Testis (tissue), 3 donors: ENCODE measurements around the gene KIRREL1. TPM values are rescaled to one million over a fixed set of nuclear protein-coding genes. Genes with fewer than 3 reads are reported as not detected.

Experiments used
- DNase-seq: peaks from one replicate; pipeline ENCODE4 v3.0.0-alpha.2; 2019
- H3K27ac ChIP-seq, 2 donors: fragments of 200-600 bp; sonication (generic); one replicate each; pipeline ENCODE4 v1.5.1; 2019
- H3K27me3 ChIP-seq: fragments of 200-600 bp; sonication (generic); one replicate; pipeline ENCODE4 v1.5.1; 2019
- H3K36me3 ChIP-seq: fragments of 200-600 bp; sonication (generic); one replicate; pipeline ENCODE4 v1.5.1; 2017; ENCODE audit warnings: low read depth; ENCODE audit errors: missing control alignments
- H3K4me1 ChIP-seq: fragments of 200-600 bp; sonication (generic); one replicate; pipeline ENCODE4 v1.5.1; 2019
- H3K4me3 ChIP-seq, 2 donors: fragments of 200-600 bp; sonication (generic); one replicate each; pipeline ENCODE4 v1.5.1; 2017 to 2019
- H3K9me3 ChIP-seq: fragments of 200-600 bp; sonication (generic); one replicate; pipeline ENCODE4 v1.5.1; 2017
- CTCF ChIP-seq, 3 experiments: fragments of 450-650 bp in 2 of 3; fragments of 200-600 bp in 1 of 3; sonication (generic) in 1 of 3; IDR thresholded peaks; one replicate each; pipeline ENCODE4 v1.5.1; 2016 to 2019; ENCODE audit warnings: antibody characterized with exemption in 3 of 3, mild to moderate bottlenecking in 2 of 3, moderate library complexity in 1 of 3
- POLR2A ChIP-seq: fragments of 450-650 bp; IDR thresholded peaks from one replicate; pipeline ENCODE4 v1.6.1; 2017; ENCODE audit warnings: antibody characterized with exemption, mild to moderate bottlenecking, moderate library complexity
- WGBS, 2 donors: methylation state at CpG; one replicate each; pipeline ENCODE4 v1.1.5; 2018; 5-methylcytosine and 5-hydroxymethylcytosine counted together
- intact Hi-C: fragments of 100-400 bp; cut with DNase I; formaldehyde crosslinking; loops from one replicate; pipeline ENCODE4 v1.15.1; 2023; ENCODE audit warnings: low total_unique reads
- polyA plus RNA-seq: library from polyadenylated mRNA; stranded (reverse); fragments of 350-450 nt; fragmentation: Illumina TruSeq; extraction: RNeasy Lipid Tissue Mini Kit (QIAGEN cat#74804); gene quantifications from one replicate; pipeline ENCODE4 v1.2.3, GENCODE V29; 2014; ENCODE audit warnings: low read depth, low replicate concordance; ENCODE audit not compliant: insufficient read depth
- total RNA-seq, 2 donors: library from RNA; depleted of rRNA; stranded (reverse); fragments of >200 nt; gene quantifications; one replicate each; pipeline ENCODE4 v1.2.3, GENCODE V29; 2016

Gene KIRREL1
- total and polyA plus RNA-seq, 3 donors from 2014 or later: 15.5 to 31.9 (median 19.9) TPM

GRCh38 chr1:158048371-158049067 is 55.1 kb downstream of the KIRREL1 start:
- 83 to 89% methylated on average over 8 of the region's 8 CpGs for WGBS, 2 donors
- no peaks in the 10 kb centered on the region for H3K9me3 ChIP-seq
- intact Hi-C loops: no loop called here
- H3K27ac ChIP-seq: no peak overlapping the region
- no peaks in the 10 kb centered on the region for H3K27me3 ChIP-seq
- H3K4me3 ChIP-seq: no peak overlapping the region
- peaks cover 17% of the 10 kb centered on the region for H3K4me1 ChIP-seq
- no peak for DNase-seq
- TF ChIP-seq POLR2A (no peak), CTCF (IDR thresholded peaks at IDR 0.05) (no peak)
- no peaks in the 10 kb centered on the region for H3K36me3 ChIP-seq

GRCh38 chr1:158049853-158050252 is 56.4 kb downstream of the KIRREL1 start:
- H3K4me1 ChIP-seq: peaks cover 13% of the 10 kb centered on the region
- intact Hi-C loops: no loop called here
- no peaks in the 10 kb centered on the region for H3K9me3 ChIP-seq
- H3K36me3 ChIP-seq: no peaks in the 10 kb centered on the region
- H3K27me3 ChIP-seq: no peaks in the 10 kb centered on the region
- no peak overlapping the region for H3K27ac ChIP-seq
- 67 to 70% methylated on average over 5 of the region's 5 CpGs for WGBS, 2 donors
- DNase-seq: no peak
- H3K4me3 ChIP-seq: no peak overlapping the region
- TF ChIP-seq CTCF (IDR thresholded peaks at IDR 0.05) (no peak), POLR2A (no peak)

GRCh38 chr1:158053276-158053675 is 59.8 kb downstream of the KIRREL1 start:
- DNase-seq: no peak
- Histone ChIP-seq H3K27ac (no peak overlapping the region), H3K27me3 (no peaks in the 10 kb centered on the region), H3K4me1 (no peaks in the 10 kb centered on the region), H3K36me3 (no peaks in the 10 kb centered on the region), H3K9me3 (no peaks in the 10 kb centered on the region), H3K4me3 (no peak overlapping the region)
- no peak for TF ChIP-seq POLR2A
- TF ChIP-seq CTCF (IDR thresholded peaks at IDR 0.05): no peak
- intact Hi-C loops: no loop called here

DNA sequence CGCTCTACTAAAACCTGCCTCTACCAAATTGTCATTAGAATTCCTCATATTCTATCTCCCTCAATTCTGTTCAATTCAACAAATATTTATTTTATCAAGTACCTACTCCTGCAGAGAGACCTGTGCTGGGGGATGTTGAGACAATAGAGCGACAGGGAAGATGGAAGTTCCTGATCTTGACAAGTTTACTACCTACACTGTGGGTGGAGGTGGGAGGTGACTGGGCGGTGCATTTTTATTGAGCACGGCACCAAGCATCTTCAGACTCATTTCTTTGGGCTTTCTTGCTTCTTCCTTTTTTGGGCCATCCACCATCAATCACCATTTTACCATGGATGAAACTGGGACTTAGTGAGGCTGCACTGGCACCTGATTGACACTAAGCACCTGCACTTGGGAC is 61.3 kb downstream of the KIRREL1 start:
- Histone ChIP-seq H3K9me3 (no peaks in the 10 kb centered on the region), H3K4me3 (no peak overlapping the region), H3K27ac (no peak overlapping the region), H3K4me1 (no peaks in the 10 kb centered on the region), H3K36me3 (no peaks in the 10 kb centered on the region), H3K27me3 (no peaks in the 10 kb centered on the region)
- TF ChIP-seq CTCF (IDR thresholded peaks at IDR 0.05) (no peak), POLR2A (no peak)
- intact Hi-C loops: no loop called here
- 91 to 97% methylated on average over 4 of the region's 4 CpGs for WGBS, 2 donors
- no peak for DNase-seq

GRCh38 chr1:158055854-158056253 is 62.4 kb downstream of the KIRREL1 start:
- no peaks in the 10 kb centered on the region for H3K4me1 ChIP-seq
- H3K36me3 ChIP-seq: no peaks in the 10 kb centered on the region
- WGBS, 2 donors: 80 to 82% methylated on average over 4 of the region's 4 CpGs
- H3K9me3 ChIP-seq: no peaks in the 10 kb centered on the region
- H3K27me3 ChIP-seq: no peaks in the 10 kb centered on the region
- H3K27ac ChIP-seq: no peak overlapping the region
- no peak for DNase-seq
- H3K4me3 ChIP-seq: no peak overlapping the region
- TF ChIP-seq POLR2A: no peak
- no peak for TF ChIP-seq CTCF (IDR thresholded peaks at IDR 0.05)
- intact Hi-C loops: no loop called here
